A673 (cell line): ENCODE results near the gene FCHSD2. TPM values are rescaled to one million over a fixed set of nuclear protein-coding genes. Genes with fewer than 3 reads are reported as not detected.

ENCODE experiments used
- BruUV-seq: library from RNA; stranded (reverse); fragments of 400-500 nt; replicated peaks from 2 replicates; lab custom pipeline; 2021; lab: Mats Ljungman, UMichigan
- CTCF ChIA-PET: fragments of 300-600 bp; sonication (Branson Sonifier 250); formaldehyde crosslinking; loops from one replicate; lab custom pipeline; 2022; ENCODE audit warnings: antibody characterized with exemption; lab: Charles Lee
- POLR2A ChIA-PET: fragments of 300-600 bp; sonication (Branson Sonifier 250); formaldehyde crosslinking; loops from one replicate; lab custom pipeline; 2022; ENCODE audit warnings: antibody characterized with exemption; ENCODE audit not compliant: low non-redundant PET; lab: Charles Lee
- DNase-seq: peaks from one replicate; pipeline ENCODE4 v3.0.0-alpha.2; 2015; ENCODE audit warnings: low spot score
- H3K27ac ChIP-seq: fragments of 200-600 bp; sonication (generic); 2 replicates; pipeline ENCODE4 v1.5.1; 2016; ENCODE audit warnings: mixed run types, low read depth, mild to moderate bottlenecking, mixed read lengths, antibody characterized with exemption, low read length; ENCODE audit not compliant: poor library complexity, severe bottlenecking
- H3K27me3 ChIP-seq: fragments of 200-600 bp; sonication (generic); replicated peaks from 2 replicates; pipeline ENCODE4 v1.6.1; 2017; ENCODE audit warnings: mixed run types, low read depth, mild to moderate bottlenecking, mixed read lengths, antibody characterized with exemption, low read length; ENCODE audit not compliant: insufficient read depth, poor library complexity
- H3K36me3 ChIP-seq: fragments of 200-600 bp; sonication (generic); 2 replicates; pipeline ENCODE4 v1.6.1; 2016; ENCODE audit warnings: mixed run types, mild to moderate bottlenecking, mixed read lengths, antibody characterized with exemption, low read length; ENCODE audit not compliant: insufficient read depth, poor library complexity, severe bottlenecking
- H3K4me1 ChIP-seq: fragments of 200-600 bp; sonication (generic); 2 replicates; pipeline ENCODE4 v1.6.1; 2017; ENCODE audit warnings: mixed run types, mild to moderate bottlenecking, mixed read lengths, antibody characterized with exemption, low read length; ENCODE audit not compliant: insufficient read depth, poor library complexity, severe bottlenecking
- H3K4me3 ChIP-seq: fragments of 200-600 bp; sonication (generic); 2 replicates; pipeline ENCODE4 v1.5.1; 2016; ENCODE audit warnings: low read depth, mixed run types, mild to moderate bottlenecking, mixed read lengths, low read length; ENCODE audit not compliant: poor library complexity, severe bottlenecking
- H3K9me3 ChIP-seq: fragments of 200-600 bp; sonication (generic); 2 replicates; pipeline ENCODE4 v1.6.1; 2016; ENCODE audit warnings: mixed run types, low read depth, mild to moderate bottlenecking, mixed read lengths, antibody characterized with exemption, low read length; ENCODE audit not compliant: poor library complexity, severe bottlenecking
- CTCF ChIP-seq: fragments of 300-800, 200-600 bp; sonication (generic); conservative IDR thresholded peaks from 2 replicates; pipeline ENCODE4 v1.5.1; 2017; ENCODE audit warnings: low read depth, mild to moderate bottlenecking, antibody characterized with exemption, low read length, moderate library complexity, mixed read lengths
- EZH2 ChIP-seq: fragments of 200-600 bp; sonication (generic); IDR thresholded peaks from 2 replicates; pipeline ENCODE4 v1.6.1; 2017; ENCODE audit warnings: borderline replicate concordance, low read depth, mild to moderate bottlenecking, mixed read lengths, antibody characterized with exemption, low read length; ENCODE audit not compliant: poor library complexity, severe bottlenecking
- intact Hi-C: fragments of 100-400 bp; cut with micrococcal nuclease; formaldehyde crosslinking; loops from one replicate; pipeline ENCODE4 v1.10.0; 2022; ENCODE audit not compliant: unreplicated experiment
- total RNA-seq: library from RNA; stranded (reverse); gene quantifications from 2 replicates; pipeline ENCODE4 v1.2.3, GENCODE V29; 2021

FCHSD2 gene
- total RNA-seq, 1 experiment from 2014 or later = 44.7 TPM

- no peak for DNase-seq
- Histone ChIP-seq H3K27ac (no peak overlapping the region), H3K27me3 (no peaks in the 10 kb centered on the region), H3K4me1 (no peaks in the 10 kb centered on the region), H3K36me3 (no peaks in the 10 kb centered on the region), H3K9me3 (peaks cover 7% of the 10 kb centered on the region), H3K4me3 (no peak overlapping the region)
- POLR2A ChIA-PET = no interaction called here
- TF ChIP-seq EZH2 = no peak
- TF ChIP-seq CTCF = no peak
- intact Hi-C loops = no loop called here
- BruUV-seq = no TSS peak
- CTCF ChIA-PET = no interaction called here
Observed at GRCh38 chr11:73040046-73040445, 102.1 kb downstream of the FCHSD2 start.

- H3K4me1 ChIP-seq = no peaks in the 10 kb centered on the region
- H3K9me3 ChIP-seq = no peaks in the 10 kb centered on the region
- ChIA-PET POLR2A (no interaction called here), CTCF (no interaction called here)
- H3K4me3 ChIP-seq = no peak overlapping the region
- H3K27me3 ChIP-seq = no peaks in the 10 kb centered on the region
- no TSS peak for BruUV-seq
- DNase-seq = no peak
- no peak overlapping the region for H3K27ac ChIP-seq
- intact Hi-C loops = no loop called here
- TF ChIP-seq EZH2 = no peak
- TF ChIP-seq CTCF = no peak
- H3K36me3 ChIP-seq = no peaks in the 10 kb centered on the region
Observed at GRCh38 chr11:73034777-73035176, 107.3 kb downstream of the FCHSD2 start.

GRCh38 chr11:73034331-73034730, 107.8 kb downstream of the FCHSD2 start:
- no peaks in the 10 kb centered on the region for H3K9me3 ChIP-seq
- intact Hi-C loops = no loop called here
- DNase-seq = no peak
- no peaks in the 10 kb centered on the region for H3K36me3 ChIP-seq
- no peak overlapping the region for H3K4me3 ChIP-seq
- ChIA-PET POLR2A (no interaction called here), CTCF (no interaction called here)
- H3K4me1 ChIP-seq = no peaks in the 10 kb centered on the region
- no TSS peak for BruUV-seq
- H3K27ac ChIP-seq = no peak overlapping the region
- TF ChIP-seq CTCF (no peak), EZH2 (no peak)
- H3K27me3 ChIP-seq = no peaks in the 10 kb centered on the region
